Cardiac muscle cell (in vitro differentiated cells and primary cell): ENCODE measurements around the gene CFH. TPM values are rescaled to one million over a fixed set of nuclear protein-coding genes. Genes with fewer than 3 reads are reported as not detected.
"Not testable (repeated sequence)": the region's sequence is repeated elsewhere in the genome, so short reads cannot be mapped to it uniquely, and the experiment has no call there.

Experiments
- DNase-seq, 2 donors: peaks; one replicate each; pipeline versions ENCODE4 v3.0.0 to v3.0.0-alpha.2; 2010 to 2017; ENCODE audit warnings: low read depth in 1 of 2, low spot score in 1 of 2
- H3K27ac ChIP-seq: fragments of 200-600 bp; sonication (generic); 2 replicates; pipeline ENCODE4 v1.5.1; 2016
- H3K27me3 ChIP-seq: fragments of 200-600 bp; sonication (generic); 2 replicates; pipeline ENCODE4 v1.6.0; 2016; ENCODE audit warnings: control low read depth
- H3K36me3 ChIP-seq: fragments of 200-600 bp; sonication (generic); 2 replicates; pipeline ENCODE4 v1.5.1; 2016; ENCODE audit warnings: control low read depth
- H3K4me1 ChIP-seq: fragments of 200-600 bp; sonication (generic); 2 replicates; pipeline ENCODE4 v1.8.1; 2017; ENCODE audit warnings: low read depth, mild to moderate bottlenecking, mixed run types
- H3K4me3 ChIP-seq: fragments of 200-600 bp; sonication (generic); 2 replicates; pipeline ENCODE4 v1.5.1; 2016; ENCODE audit warnings: mild to moderate bottlenecking
- H3K9me3 ChIP-seq: fragments of 200-600 bp; sonication (generic); 2 replicates; pipeline ENCODE4 v1.5.1; 2017; ENCODE audit warnings: low read depth, mild to moderate bottlenecking, control low read depth
- CTCF ChIP-seq: IDR thresholded peaks from 2 replicates; pipeline ENCODE4 v1.5.1; 2012; ENCODE audit warnings: low read depth, mild to moderate bottlenecking, low read length
- polyA plus RNA-seq: library from polyadenylated mRNA; unstranded; fragments of >200 nt; fragmentation: Nextera tagmentation; extraction: Ambion mirVana; gene quantifications from 2 replicates; pipeline ENCODE4 v1.2.1, GENCODE V29; 2016
- total RNA-seq: library from RNA; depleted of rRNA; stranded (reverse); fragments of >200 nt; gene quantifications from 2 replicates; pipeline ENCODE4 v1.2.3, GENCODE V29; 2016

The CFH gene
- total and polyA plus RNA-seq, 2 experiments from 2014 or later: 0.09 TPM

- no peak overlapping the region for H3K27ac ChIP-seq
- no peaks in the 10 kb centered on the region for H3K36me3 ChIP-seq
- no peak for TF ChIP-seq CTCF
- no peak for DNase-seq
- H3K27me3 ChIP-seq: no peaks in the 10 kb centered on the region
- no peaks in the 10 kb centered on the region for H3K9me3 ChIP-seq
- no peak overlapping the region for H3K4me3 ChIP-seq
- H3K4me1 ChIP-seq: no peaks in the 10 kb centered on the region
These were observed 82.6 kb downstream of the CFH start for GRCh38 chr1:196734460-196734859.

GRCh38 chr1:196738730-196739129 is 86.9 kb downstream of the CFH start:
- Histone ChIP-seq H3K9me3 (no peaks in the 10 kb centered on the region), H3K27me3 (no peaks in the 10 kb centered on the region), H3K4me3 (no peak overlapping the region), H3K4me1 (no peaks in the 10 kb centered on the region), H3K36me3 (no peaks in the 10 kb centered on the region), H3K27ac (no peak overlapping the region)
- no peak for DNase-seq
- no peak for TF ChIP-seq CTCF

GRCh38 chr1:196743244-196743643 is 91.4 kb downstream of the CFH start:
- not testable (repeated sequence) for H3K4me3 ChIP-seq, H3K27ac ChIP-seq, H3K9me3 ChIP-seq, H3K27me3 ChIP-seq, H3K36me3 ChIP-seq, H3K4me1 ChIP-seq
- TF ChIP-seq CTCF: peak; percentile 21
- DNase-seq: peak; percentile 46 to 49

- not testable (repeated sequence) for H3K36me3 ChIP-seq, H3K27ac ChIP-seq, H3K27me3 ChIP-seq, DNase-seq, H3K4me1 ChIP-seq, H3K4me3 ChIP-seq, H3K9me3 ChIP-seq
These were observed 113.3 kb downstream of the CFH start for GRCh38 chr1:196765019-196765740.

- H3K4me3 ChIP-seq, DNase-seq, H3K27ac ChIP-seq, H3K4me1 ChIP-seq, H3K36me3 ChIP-seq, H3K9me3 ChIP-seq, H3K27me3 ChIP-seq: not testable (repeated sequence)
These were observed 118.0 kb downstream of the CFH start for GRCh38 chr1:196769823-196770222.

- H3K27me3 ChIP-seq: no peaks in the 10 kb centered on the region
- H3K4me1 ChIP-seq: no peaks in the 10 kb centered on the region
- no peaks in the 10 kb centered on the region for H3K9me3 ChIP-seq
- no peak for TF ChIP-seq CTCF
- H3K27ac ChIP-seq: no peak overlapping the region
- no peaks in the 10 kb centered on the region for H3K36me3 ChIP-seq
- H3K4me3 ChIP-seq: no peak overlapping the region
- DNase-seq: no peak
These were observed 121.9 kb downstream of the CFH start for GRCh38 chr1:196773713-196774112.
